NB4 (cell line): ENCODE data around the gene METRNL.

Experiments used
- POLR2A ChIP-seq: IDR thresholded peaks from 2 replicates; pipeline ENCODE4 v1.6.1; 2011; ENCODE audit warnings: mild to moderate bottlenecking; ENCODE audit not compliant: insufficient read length; ENCODE audit errors: extremely low read depth
- TF ChIP-seq, protein P1 (sequence below): IDR thresholded peaks from one replicate; pipeline ENCODE4 v1.5.1; 2012; ENCODE audit warnings: low read depth, low read length
- TF ChIP-seq, protein P2 (sequence below): IDR thresholded peaks from 2 replicates; pipeline ENCODE4 v1.6.1; 2011; ENCODE audit warnings: low read depth, low read length

DNA sequence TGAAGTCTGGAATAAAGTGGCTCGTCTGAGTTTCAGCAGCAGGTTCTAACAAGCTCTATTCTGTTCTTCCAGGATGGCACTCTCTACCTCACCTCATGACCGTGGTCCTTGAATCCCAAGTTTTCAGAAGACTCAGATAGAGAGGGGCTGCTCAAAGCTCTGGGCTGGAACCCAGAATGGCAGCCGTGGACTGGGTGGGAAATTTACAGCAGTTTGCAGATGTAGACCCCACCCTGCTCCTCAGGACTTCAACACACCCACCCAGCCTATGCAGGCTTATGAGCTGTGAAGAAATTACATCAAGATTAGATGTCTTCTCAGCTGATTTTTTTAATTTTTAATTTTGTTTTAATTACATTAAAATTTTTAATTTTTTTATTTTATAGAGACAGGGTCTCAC, 59.4 kb downstream of the METRNL start:
- TF ChIP-seq, protein P1, sequence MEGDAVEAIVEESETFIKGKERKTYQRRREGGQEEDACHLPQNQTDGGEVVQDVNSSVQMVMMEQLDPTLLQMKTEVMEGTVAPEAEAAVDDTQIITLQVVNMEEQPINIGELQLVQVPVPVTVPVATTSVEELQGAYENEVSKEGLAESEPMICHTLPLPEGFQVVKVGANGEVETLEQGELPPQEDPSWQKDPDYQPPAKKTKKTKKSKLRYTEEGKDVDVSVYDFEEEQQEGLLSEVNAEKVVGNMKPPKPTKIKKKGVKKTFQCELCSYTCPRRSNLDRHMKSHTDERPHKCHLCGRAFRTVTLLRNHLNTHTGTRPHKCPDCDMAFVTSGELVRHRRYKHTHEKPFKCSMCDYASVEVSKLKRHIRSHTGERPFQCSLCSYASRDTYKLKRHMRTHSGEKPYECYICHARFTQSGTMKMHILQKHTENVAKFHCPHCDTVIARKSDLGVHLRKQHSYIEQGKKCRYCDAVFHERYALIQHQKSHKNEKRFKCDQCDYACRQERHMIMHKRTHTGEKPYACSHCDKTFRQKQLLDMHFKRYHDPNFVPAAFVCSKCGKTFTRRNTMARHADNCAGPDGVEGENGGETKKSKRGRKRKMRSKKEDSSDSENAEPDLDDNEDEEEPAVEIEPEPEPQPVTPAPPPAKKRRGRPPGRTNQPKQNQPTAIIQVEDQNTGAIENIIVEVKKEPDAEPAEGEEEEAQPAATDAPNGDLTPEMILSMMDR, result no peak
- TF ChIP-seq POLR2A, result no peak
- TF ChIP-seq, protein P2, sequence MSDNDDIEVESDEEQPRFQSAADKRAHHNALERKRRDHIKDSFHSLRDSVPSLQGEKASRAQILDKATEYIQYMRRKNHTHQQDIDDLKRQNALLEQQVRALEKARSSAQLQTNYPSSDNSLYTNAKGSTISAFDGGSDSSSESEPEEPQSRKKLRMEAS, result no peak
